Aorta (tissue), 5 donors: ENCODE data around the gene KCNK17. TPM values are rescaled to one million over a fixed set of nuclear protein-coding genes. Genes with fewer than 3 reads are reported as not detected.
"Not testable (repeated sequence)": the region's sequence is repeated elsewhere in the genome, so short reads cannot be mapped to it uniquely, and the experiment has no call there.

Experiments used
- ATAC-seq: fragments of 200-7000 bp; cut with Tn5 transposase; one replicate; pipeline ENCODE4 v1.9.1; 2022; ENCODE audit warnings: moderate library complexity; ENCODE audit not compliant: low FRiP score
- DNase-seq, 2 donors: peaks; one replicate each; pipeline ENCODE4 v3.0.0-alpha.2; 2020
- H3K27ac ChIP-seq, 2 donors: one replicate each; pipeline ENCODE4 v1.5.1; 2013; ENCODE audit warnings: low read length in 2 of 2, mild to moderate bottlenecking in 2 of 2, moderate library complexity in 2 of 2, control low read depth in 1 of 2, inconsistent platforms in 1 of 2, low read depth in 1 of 2
- H3K27me3 ChIP-seq, 2 donors: one replicate each; pipeline ENCODE4 v1.6.1; 2013; ENCODE audit warnings: control low read depth in 1 of 2, low read length in 1 of 2, mild to moderate bottlenecking in 1 of 2, moderate library complexity in 1 of 2; ENCODE audit not compliant: insufficient read depth in 2 of 2, control insufficient read depth in 1 of 2
- H3K36me3 ChIP-seq, 2 donors: one replicate each; pipeline ENCODE4 v1.6.1; 2013; ENCODE audit warnings: control low read depth in 1 of 2, low read length in 1 of 2, mild to moderate bottlenecking in 1 of 2; ENCODE audit not compliant: insufficient read depth in 2 of 2, control insufficient read depth in 1 of 2
- H3K4me1 ChIP-seq, 2 donors: one replicate each; pipeline ENCODE4 v1.6.1; 2013; ENCODE audit warnings: low read length in 2 of 2, control low read depth in 1 of 2, mild to moderate bottlenecking in 1 of 2, moderate library complexity in 1 of 2; ENCODE audit not compliant: insufficient read depth in 2 of 2, control insufficient read depth in 1 of 2
- H3K4me3 ChIP-seq, 2 donors: one replicate each; pipeline ENCODE4 v1.5.1; 2013; ENCODE audit warnings: low read length in 2 of 2, control low read depth in 1 of 2, mild to moderate bottlenecking in 1 of 2
- H3K9me3 ChIP-seq: one replicate; pipeline ENCODE4 v1.6.1; 2013; ENCODE audit warnings: mild to moderate bottlenecking, low read length; ENCODE audit not compliant: control insufficient read depth
- WGBS, 2 donors: extraction: QIAGEN DNeasy Blood & Tissue Kit; methylation state at CpG; one replicate each; pipeline ENCODE4 v1.1.7; 2013; 5-methylcytosine and 5-hydroxymethylcytosine counted together
- intact Hi-C, 2 donors: fragments of 100-400 bp; cut with DNase I; formaldehyde crosslinking; loops; one replicate each; pipeline versions ENCODE4 v1.14.2 to v1.15.0; 2022
- polyA plus RNA-seq, 2 donors: library from polyadenylated mRNA; stranded (reverse); fragments of 200-250 nt; gene quantifications; one replicate each; pipeline ENCODE4 v1.2.3, GENCODE V29; 2013
- total RNA-seq, 2 donors: library from RNA; stranded (reverse); fragmentation: NEBNext Ultra II Directional; extraction: Animal tissue kit (Norgen Biotek cat#: 25700); gene quantifications; one replicate each; pipeline ENCODE4 v1.2.1, GENCODE V29; 2021
- donor health status: healthy with polysubstance abuse.
- donor health status: Bipolar disorder and iron deficiency.
- donor health status: DM: no; HTN: no; CAD: no.
- donor health status: DM: no; HTN: no; CAD: no.
- donor health status: DM: yes; HTN: yes; CAD: no.

The KCNK17 gene
- total and polyA plus RNA-seq, 4 donors, result 1.6 to 12.8 (median 6.7) TPM

DNA sequence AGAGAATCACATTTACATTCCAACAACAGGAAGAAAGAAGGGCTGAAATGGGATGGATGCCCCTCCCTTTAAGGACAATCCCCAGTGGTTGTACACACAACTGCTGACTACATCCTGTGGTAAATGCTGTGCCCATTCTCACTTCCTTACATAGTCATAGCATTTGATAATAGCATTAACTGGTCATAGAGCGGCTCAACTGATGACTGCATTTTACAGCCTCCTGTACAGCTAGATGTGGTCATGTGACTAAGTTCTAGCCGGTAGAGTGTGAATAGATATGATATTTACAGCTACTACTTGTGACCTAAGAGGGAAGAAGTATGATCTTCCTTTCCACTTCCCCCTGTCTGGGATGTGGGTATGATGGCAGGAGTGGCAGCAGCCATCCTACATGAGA is 24.7 kb downstream of the KCNK17 start:
- DNase-seq, result no peak
- H3K9me3 ChIP-seq, result no peaks in the 10 kb centered on the region
- H3K4me1 ChIP-seq, result no peaks in the 10 kb centered on the region
- H3K4me3 ChIP-seq, result no peak overlapping the region
- no peaks in the 10 kb centered on the region for H3K36me3 ChIP-seq
- no peaks in the 10 kb centered on the region for H3K27me3 ChIP-seq
- WGBS, 2 donors, result 81 to 84% methylated on average over 2 of the region's 2 CpGs
- no peak for ATAC-seq
- intact Hi-C loops, result no loop called here
- H3K27ac ChIP-seq, result no peak overlapping the region

DNA sequence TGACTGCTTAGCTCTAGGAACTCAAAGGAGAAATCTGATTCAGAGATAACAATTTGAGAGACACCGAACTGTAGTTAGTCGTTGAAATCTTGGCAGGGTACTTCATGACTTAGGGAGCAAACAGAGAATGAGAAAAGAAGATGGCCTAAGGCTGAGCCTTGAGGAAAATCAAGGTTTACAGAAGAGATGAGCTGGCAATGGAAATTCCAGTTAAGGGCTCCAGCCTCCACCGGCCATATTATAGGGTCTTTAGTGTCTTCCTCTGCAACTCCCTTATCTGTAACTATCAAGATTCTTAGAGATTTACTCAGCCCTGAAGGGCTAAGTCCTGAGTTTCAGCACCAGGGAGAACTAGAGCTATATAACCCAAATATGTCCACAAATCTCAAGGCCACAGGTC is 26.6 kb downstream of the KCNK17 start:
- 95 to 96% methylated on average over 3 of the region's 3 CpGs for WGBS, 2 donors
- no peak for ATAC-seq
- intact Hi-C loops, result no loop called here

DNA sequence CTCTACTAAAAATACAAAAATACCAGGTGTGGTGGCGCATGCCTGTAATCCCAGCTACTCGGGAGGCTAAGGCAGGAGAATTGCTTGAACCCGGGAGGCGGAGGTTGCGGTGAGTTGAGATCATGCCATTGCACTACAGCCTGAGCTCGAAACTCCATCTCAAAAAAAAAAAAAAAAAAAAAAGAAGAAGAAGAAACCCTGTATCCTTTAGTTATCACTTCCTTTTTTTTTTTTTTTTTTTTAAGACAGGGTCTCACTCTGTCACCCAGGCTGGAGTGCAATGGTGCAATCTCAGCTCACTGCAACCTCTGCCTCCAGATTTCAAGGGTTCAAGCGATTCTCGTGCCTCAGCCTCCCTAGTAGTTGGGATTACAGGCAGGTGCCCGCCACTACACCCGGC is 27.6 kb downstream of the KCNK17 start:
- H3K36me3 ChIP-seq, H3K27ac ChIP-seq, H3K27me3 ChIP-seq, H3K4me1 ChIP-seq, H3K4me3 ChIP-seq, H3K9me3 ChIP-seq, ATAC-seq, intact Hi-C loops: not testable (repeated sequence)
- DNase-seq, result peak in 1 of 2 donors; percentile 4
- WGBS, 2 donors, result 68 to 87% methylated on average over 4 to 10 of the region's 10 CpGs

More for the DNA sequence above, 26.6 kb downstream of the KCNK17 start:
- no peak for DNase-seq
- Histone ChIP-seq H3K27me3 (no peaks in the 10 kb centered on the region), H3K4me1 (no peaks in the 10 kb centered on the region), H3K36me3 (no peaks in the 10 kb centered on the region), H3K4me3 (no peak overlapping the region), H3K9me3 (no peaks in the 10 kb centered on the region), H3K27ac (no peak overlapping the region)

DNA sequence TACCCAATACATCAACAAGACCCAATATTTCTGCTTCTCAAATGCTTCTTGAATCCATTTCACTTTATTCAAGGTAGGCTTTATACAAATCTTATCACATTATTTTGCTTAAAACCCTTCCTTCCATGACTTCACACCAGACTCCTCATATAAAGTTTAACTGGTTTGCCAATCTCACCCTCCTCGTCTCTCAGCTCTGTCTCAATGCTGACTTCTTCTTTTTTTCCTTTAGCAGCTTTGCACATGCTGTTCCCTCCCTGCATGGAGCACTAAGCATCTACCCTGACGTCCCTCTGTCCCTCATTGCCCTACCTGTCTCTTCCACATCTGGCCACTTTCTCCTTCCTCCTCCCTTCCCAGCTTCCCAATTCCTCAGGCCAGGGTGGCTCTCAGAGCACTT is 31.4 kb downstream of the KCNK17 start:
- no peak overlapping the region for H3K27ac ChIP-seq
- H3K4me3 ChIP-seq, result no peak overlapping the region
- ATAC-seq (no peak), DNase-seq (no peak)
- intact Hi-C loops, result no loop called here
- no peaks in the 10 kb centered on the region for H3K36me3 ChIP-seq
- no peaks in the 10 kb centered on the region for H3K4me1 ChIP-seq
- no peaks in the 10 kb centered on the region for H3K9me3 ChIP-seq
- 42 to 57% methylated on average over 2 of the region's 2 CpGs for WGBS, 2 donors
- no peaks in the 10 kb centered on the region for H3K27me3 ChIP-seq

DNA sequence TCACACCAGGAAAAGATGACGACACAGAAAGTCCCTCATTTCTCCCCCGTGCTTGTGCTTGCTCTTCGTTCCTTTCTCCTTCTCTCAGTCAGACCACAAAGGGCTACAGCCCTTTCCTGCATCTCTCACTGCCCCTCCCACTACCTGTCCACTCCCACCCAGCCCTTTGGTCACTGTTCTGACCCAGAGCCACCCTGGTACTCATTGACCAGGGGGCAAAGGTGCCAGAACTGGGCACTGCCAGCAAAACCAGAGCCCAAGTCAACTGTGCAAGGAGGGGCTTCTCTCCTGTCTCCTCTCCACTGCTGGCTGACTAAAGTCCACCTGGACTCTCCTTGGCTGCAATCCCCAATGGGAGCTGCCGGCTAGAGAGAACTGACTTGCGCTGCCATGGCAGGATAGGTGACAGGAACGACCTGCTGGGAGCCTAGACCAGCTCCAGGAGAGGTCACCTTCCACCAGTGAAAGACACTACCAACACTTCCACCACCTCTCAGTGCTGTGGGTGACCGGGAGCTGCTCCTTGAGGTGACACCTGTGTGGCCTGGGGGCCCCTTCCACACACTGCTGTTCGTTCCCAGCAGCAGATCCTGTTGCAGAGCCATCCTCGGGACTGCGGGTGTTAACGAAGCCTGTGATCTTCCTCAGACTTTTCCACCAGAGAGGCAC is 32.8 kb downstream of the KCNK17 start:
- Histone ChIP-seq H3K27me3 (no peaks in the 10 kb centered on the region), H3K27ac (no peak overlapping the region), H3K4me3 (no peak overlapping the region), H3K36me3 (no peaks in the 10 kb centered on the region), H3K9me3 (no peaks in the 10 kb centered on the region), H3K4me1 (no peaks in the 10 kb centered on the region)
- intact Hi-C loops, result no loop called here
- 63 to 76% methylated on average over 11 of the region's 11 CpGs for WGBS, 2 donors
- ATAC-seq, result no peak
- DNase-seq, result peak in 1 of 2 donors; percentile 33

DNA sequence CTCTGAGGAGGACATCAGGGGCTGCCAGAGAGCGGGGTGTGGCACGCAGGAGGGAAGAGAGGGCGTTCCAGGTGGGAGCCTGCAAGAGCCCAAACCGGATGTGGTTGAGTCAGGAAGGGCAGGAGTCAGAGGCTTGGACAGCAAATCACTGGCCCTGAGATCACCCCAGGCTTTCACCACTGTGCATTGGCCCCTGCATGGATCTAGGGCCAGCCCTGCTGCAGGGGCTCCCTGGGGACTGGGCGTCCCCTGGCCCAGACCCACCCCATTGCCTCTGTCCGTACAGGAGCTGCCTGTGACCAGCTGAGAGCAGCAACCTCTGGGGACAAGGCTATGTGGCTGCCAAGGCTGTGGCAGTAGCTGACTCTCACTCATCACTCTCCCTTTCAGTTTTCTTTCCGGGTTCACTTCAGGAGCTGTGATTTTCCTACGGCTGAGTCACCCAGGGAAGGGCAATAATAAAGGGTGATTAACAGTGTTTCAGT is 33.9 kb downstream of the KCNK17 start:
- 39 to 40% methylated on average over 8 of the region's 8 CpGs for WGBS, 2 donors
- intact Hi-C loops, result no loop called here

DNA sequence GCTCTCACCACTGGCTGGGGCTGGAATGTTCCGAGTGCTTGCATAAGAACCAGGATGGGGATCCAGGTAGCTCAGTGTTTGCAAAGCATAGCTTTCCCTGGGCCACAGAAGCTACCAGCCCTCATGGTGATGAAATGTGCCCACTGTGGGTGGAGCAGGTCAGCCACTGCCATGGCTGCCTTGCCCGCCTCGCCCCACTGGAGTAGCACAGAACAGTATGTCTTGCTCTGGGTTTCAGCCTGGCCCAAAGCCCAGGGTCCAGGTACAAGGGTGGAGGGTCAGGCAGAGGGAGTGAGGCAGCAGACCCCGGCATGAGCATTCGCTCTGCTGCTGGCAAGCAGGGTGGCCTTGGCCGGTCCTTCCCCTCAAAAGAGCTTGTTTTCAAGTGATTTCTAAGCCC is 34.7 kb downstream of the KCNK17 start:
- intact Hi-C loops, result no loop called here
- no peaks in the 10 kb centered on the region for H3K27me3 ChIP-seq
- no peaks in the 10 kb centered on the region for H3K4me1 ChIP-seq
- H3K4me3 ChIP-seq, result no peak overlapping the region
- DNase-seq (no peak), ATAC-seq (no peak)
- no peaks in the 10 kb centered on the region for H3K36me3 ChIP-seq
- no peaks in the 10 kb centered on the region for H3K9me3 ChIP-seq
- no peak overlapping the region for H3K27ac ChIP-seq
- 88 to 90% methylated on average over 6 of the region's 6 CpGs for WGBS, 2 donors

More for the DNA sequence above, 33.9 kb downstream of the KCNK17 start:
- no peaks in the 10 kb centered on the region for H3K27me3 ChIP-seq
- ATAC-seq, result peak; percentile 58
- no peak overlapping the region for H3K4me3 ChIP-seq
- DNase-seq, result no peak
- no peaks in the 10 kb centered on the region for H3K36me3 ChIP-seq
- H3K27ac ChIP-seq, result no peak overlapping the region
- no peaks in the 10 kb centered on the region for H3K4me1 ChIP-seq
- no peaks in the 10 kb centered on the region for H3K9me3 ChIP-seq

DNA sequence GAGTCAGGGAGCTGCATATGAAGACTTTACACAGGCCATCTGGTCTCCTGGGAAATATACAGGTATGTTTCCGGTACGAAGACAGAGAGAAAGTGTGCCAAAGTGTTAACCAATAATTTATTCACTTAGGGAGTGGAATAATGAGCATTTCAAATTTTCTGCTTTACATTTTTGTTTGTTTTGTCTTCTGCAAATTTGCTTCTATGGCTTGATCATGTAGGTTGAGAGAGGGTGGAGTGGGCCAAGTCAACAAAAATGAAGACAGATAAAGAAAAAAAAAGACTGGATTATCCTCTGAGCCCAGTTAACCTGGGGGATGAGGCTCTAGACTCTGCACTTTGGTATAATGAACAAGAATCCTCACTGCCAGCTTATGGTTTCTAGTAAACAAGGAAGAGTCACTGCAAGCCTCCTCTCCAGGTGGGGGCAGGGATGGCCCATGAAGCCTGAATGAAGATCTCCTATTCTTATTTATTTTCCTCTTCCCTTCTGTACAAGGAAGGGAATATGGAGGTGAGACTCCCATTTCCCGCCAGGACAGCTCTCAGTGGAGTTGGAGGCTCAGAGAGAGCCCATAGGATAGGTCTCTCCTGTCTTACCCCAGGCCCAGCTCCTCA is 37.7 kb downstream of the KCNK17 start:
- Histone ChIP-seq H3K9me3 (no peaks in the 10 kb centered on the region), H3K27ac (no peak overlapping the region), H3K4me1 (no peaks in the 10 kb centered on the region), H3K4me3 (no peak overlapping the region), H3K36me3 (no peaks in the 10 kb centered on the region), H3K27me3 (no peaks in the 10 kb centered on the region)
- WGBS, 2 donors, result 87 to 90% methylated on average over 3 of the region's 3 CpGs
- ATAC-seq (no peak), DNase-seq (no peak)
- intact Hi-C loops, result no loop called here

DNA sequence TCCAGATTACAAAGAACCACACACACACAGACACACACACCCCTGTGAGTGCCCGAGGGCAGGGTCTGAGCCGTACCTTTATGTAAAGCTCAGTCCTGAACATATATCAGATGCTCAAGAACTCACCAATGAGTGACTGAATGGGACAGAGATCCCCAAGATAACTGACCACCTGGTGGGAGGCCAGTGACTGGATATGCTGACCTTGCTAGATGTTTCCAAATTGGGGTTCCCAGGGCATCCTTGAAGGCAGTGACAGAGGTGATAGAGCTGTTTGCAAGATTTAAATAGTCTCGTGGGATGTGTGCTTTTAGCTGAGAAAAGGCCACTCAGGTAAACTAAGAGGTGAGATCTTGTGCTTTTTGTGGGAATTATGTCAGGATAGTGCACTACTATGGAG is 39.3 kb downstream of the KCNK17 start:
- DNase-seq (no peak), ATAC-seq (no peak)
- Histone ChIP-seq H3K27me3 (no peaks in the 10 kb centered on the region), H3K4me1 (no peaks in the 10 kb centered on the region), H3K4me3 (no peak overlapping the region), H3K27ac (no peak overlapping the region), H3K9me3 (no peaks in the 10 kb centered on the region), H3K36me3 (no peaks in the 10 kb centered on the region)
- WGBS, 2 donors, result 84 to 88% methylated on average over 3 of the region's 3 CpGs
- intact Hi-C loops, result no loop called here
